Ovary (tissue), 3 donors: Measurements from ENCODE around the gene GOLGA8O.
"Not testable (repeated sequence)": the region's sequence is repeated elsewhere in the genome, so short reads cannot be mapped to it uniquely, and the experiment has no call there.

ENCODE experiments used
- CTCF ChIP-seq, 3 donors: fragments of 450-650 bp in 2 of 3; fragments of 200-600 bp in 1 of 3; IDR thresholded peaks; one replicate each; pipeline versions ENCODE4 v1.5.1 to v1.8.0; 2016 to 2022; ENCODE audit warnings: antibody characterized with exemption in 3 of 3, mild to moderate bottlenecking in 1 of 3
- EP300 ChIP-seq: sonication (generic); formaldehyde crosslinking; IDR thresholded peaks from one replicate; pipeline ENCODE4 v1.6.1; 2017; ENCODE audit warnings: antibody characterized with exemption
- POLR2A ChIP-seq: fragments of 450-650 bp; IDR thresholded peaks from one replicate; pipeline ENCODE4 v1.6.1; 2017; ENCODE audit warnings: antibody characterized with exemption, mild to moderate bottlenecking, moderate library complexity
- donor health status: DM: no; HTN: no; CAD: no.

- not testable (repeated sequence) for TF ChIP-seq CTCF (IDR thresholded peaks at IDR 0.05); POLR2A; EP300
Observed at GRCh38 chr15:32481683-32482082, 26.2 kb upstream of the GOLGA8O start.
